ENCODE data around the gene MRPL32. TPM values are rescaled to one million over a fixed set of nuclear protein-coding genes. Genes with fewer than 3 reads are reported as not detected.

Gene MRPL32
- total RNA-seq, 4 donors from 2014 or later: 30.2 to 58.8 (median 34.5) TPM

GRCh38 chr7:42959549-42959948 is 27.4 kb downstream of the MRPL32 start:
- no peak for TF ChIP-seq POLR2A (IDR thresholded peaks at IDR 0.05)
- TF ChIP-seq EP300 (IDR thresholded peaks at IDR 0.05): no peak
- TF ChIP-seq, protein P1, sequence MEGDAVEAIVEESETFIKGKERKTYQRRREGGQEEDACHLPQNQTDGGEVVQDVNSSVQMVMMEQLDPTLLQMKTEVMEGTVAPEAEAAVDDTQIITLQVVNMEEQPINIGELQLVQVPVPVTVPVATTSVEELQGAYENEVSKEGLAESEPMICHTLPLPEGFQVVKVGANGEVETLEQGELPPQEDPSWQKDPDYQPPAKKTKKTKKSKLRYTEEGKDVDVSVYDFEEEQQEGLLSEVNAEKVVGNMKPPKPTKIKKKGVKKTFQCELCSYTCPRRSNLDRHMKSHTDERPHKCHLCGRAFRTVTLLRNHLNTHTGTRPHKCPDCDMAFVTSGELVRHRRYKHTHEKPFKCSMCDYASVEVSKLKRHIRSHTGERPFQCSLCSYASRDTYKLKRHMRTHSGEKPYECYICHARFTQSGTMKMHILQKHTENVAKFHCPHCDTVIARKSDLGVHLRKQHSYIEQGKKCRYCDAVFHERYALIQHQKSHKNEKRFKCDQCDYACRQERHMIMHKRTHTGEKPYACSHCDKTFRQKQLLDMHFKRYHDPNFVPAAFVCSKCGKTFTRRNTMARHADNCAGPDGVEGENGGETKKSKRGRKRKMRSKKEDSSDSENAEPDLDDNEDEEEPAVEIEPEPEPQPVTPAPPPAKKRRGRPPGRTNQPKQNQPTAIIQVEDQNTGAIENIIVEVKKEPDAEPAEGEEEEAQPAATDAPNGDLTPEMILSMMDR (IDR thresholded peaks at IDR 0.05): no peak
- 84 to 88% methylated on average over 2 of the region's 2 CpGs for WGBS, 2 donors
- Histone ChIP-seq H3K9me3 (no peaks in the 10 kb centered on the region), H3K4me3 (no peak overlapping the region), H3K27me3 (no peaks in the 10 kb centered on the region), H3K4me1 (no peaks in the 10 kb centered on the region), H3K36me3 (no peaks in the 10 kb centered on the region), H3K27ac (no peak overlapping the region)
- DNase-seq (ENCODE audit: low spot score in 2 of 2): no peak

DNA sequence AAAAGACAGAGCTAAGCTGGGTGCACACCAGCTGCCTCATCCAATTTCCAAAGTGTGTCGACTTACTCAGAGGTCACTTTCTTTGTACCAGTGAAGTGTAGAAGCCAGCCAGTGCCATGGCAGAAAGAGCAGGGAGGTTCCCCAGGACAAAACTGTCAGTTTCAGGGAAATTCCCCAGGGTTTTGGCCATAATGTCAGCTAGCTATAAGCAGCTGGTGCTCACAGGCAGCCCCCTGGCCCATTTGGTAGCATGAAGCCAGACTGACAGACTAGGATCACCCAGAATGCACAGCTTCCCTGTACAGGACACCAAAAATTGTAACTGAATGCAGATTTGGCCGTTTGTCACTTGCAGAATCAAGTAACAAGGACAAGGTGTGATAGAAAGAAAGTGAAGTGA is 28.6 kb downstream of the MRPL32 start:
- Histone ChIP-seq H3K27ac (no peak overlapping the region), H3K36me3 (no peaks in the 10 kb centered on the region), H3K4me1 (no peaks in the 10 kb centered on the region), H3K27me3 (no peaks in the 10 kb centered on the region), H3K9me3 (no peaks in the 10 kb centered on the region), H3K4me3 (no peak overlapping the region)
- 69 to 84% methylated on average over 2 of the region's 2 CpGs for WGBS, 2 donors
- no peak for DNase-seq (ENCODE audit: low spot score in 2 of 2)
- TF ChIP-seq, protein P1 (IDR thresholded peaks at IDR 0.05): no peak
- TF ChIP-seq POLR2A (IDR thresholded peaks at IDR 0.05) (no peak), EP300 (IDR thresholded peaks at IDR 0.05) (no peak)

- no peak for DNase-seq (ENCODE audit: low spot score in 2 of 2)
- WGBS, 2 donors: 56 to 63% methylated on average over 2 of the region's 2 CpGs
- H3K27ac ChIP-seq: no peak overlapping the region
- no peaks in the 10 kb centered on the region for H3K9me3 ChIP-seq
- H3K4me3 ChIP-seq: no peak overlapping the region
- no peaks in the 10 kb centered on the region for H3K4me1 ChIP-seq
- no peaks in the 10 kb centered on the region for H3K36me3 ChIP-seq
- no peaks in the 10 kb centered on the region for H3K27me3 ChIP-seq
- TF ChIP-seq POLR2A (IDR thresholded peaks at IDR 0.05) (no peak), EP300 (IDR thresholded peaks at IDR 0.05) (no peak)
- TF ChIP-seq, protein P1 (IDR thresholded peaks at IDR 0.05): no peak
Measured at GRCh38 chr7:42961170-42961569, 29.0 kb downstream of the MRPL32 start.

- Histone ChIP-seq H3K27me3 (no peaks in the 10 kb centered on the region), H3K36me3 (no peaks in the 10 kb centered on the region), H3K4me1 (no peaks in the 10 kb centered on the region), H3K27ac (no peak overlapping the region), H3K9me3 (no peaks in the 10 kb centered on the region), H3K4me3 (no peak overlapping the region)
- TF ChIP-seq POLR2A (IDR thresholded peaks at IDR 0.05) (no peak), EP300 (IDR thresholded peaks at IDR 0.05) (no peak)
- TF ChIP-seq, protein P1 (IDR thresholded peaks at IDR 0.05): no peak
- DNase-seq (ENCODE audit: low spot score in 2 of 2): no peak
- WGBS, 2 donors: 67 to 69% methylated on average over 2 of the region's 2 CpGs
Measured at GRCh38 chr7:42964293-42964692, 32.1 kb downstream of the MRPL32 start.

GRCh38 chr7:42964849-42965805 is 33.0 kb downstream of the MRPL32 start:
- Histone ChIP-seq H3K4me3 (no peak overlapping the region), H3K36me3 (no peaks in the 10 kb centered on the region), H3K9me3 (no peaks in the 10 kb centered on the region), H3K27ac (no peak overlapping the region), H3K4me1 (no peaks in the 10 kb centered on the region), H3K27me3 (no peaks in the 10 kb centered on the region)
- TF ChIP-seq EP300 (IDR thresholded peaks at IDR 0.05) (no peak), POLR2A (IDR thresholded peaks at IDR 0.05) (no peak)
- TF ChIP-seq, protein P1 (IDR thresholded peaks at IDR 0.05): no peak
- no peak for DNase-seq (ENCODE audit: low spot score in 2 of 2)
- 57 to 64% methylated on average over 6 of the region's 6 CpGs for whole genome bisulfite sequencing, 2 donors
